AG04449 (cell line): ENCODE results near the gene RFTN2.

Source experiments
- CTCF ChIA-PET: fragments of 350-600 bp; formaldehyde crosslinking; extraction: SDS; loops from one replicate; lab custom pipeline; 2021; ENCODE audit warnings: antibody characterized with exemption; lab: Yijun Ruan, JAX
- POLR2A ChIA-PET: fragments of 400-600, 350-600 bp; formaldehyde crosslinking; extraction: SDS; loops from one replicate; lab custom pipeline; 2020; ENCODE audit warnings: antibody characterized with exemption, inconsistent platforms; lab: Yijun Ruan, JAX
- DNase-seq: peaks from one replicate; pipeline ENCODE4 v3.0.0-alpha.2; 2010; ENCODE audit warnings: low read depth, low spot score
- H3K4me3 ChIP-seq: 2 replicates; pipeline ENCODE4 v1.5.1; 2011; ENCODE audit warnings: low read depth, mild to moderate bottlenecking, control low read depth, low read length
- TF ChIP-seq, protein P1 (sequence below): IDR thresholded peaks from one replicate; pipeline ENCODE4 v1.5.1; 2011; ENCODE audit warnings: mild to moderate bottlenecking, moderate library complexity, low read length, control low read depth, inconsistent platforms; ENCODE audit not compliant: insufficient read depth; ENCODE audit errors: missing control alignments

The RFTN2 gene

GRCh38 chr2:197577446-197577845 is 97.9 kb downstream of the RFTN2 start:
- ChIA-PET CTCF (no interaction called here), POLR2A (no interaction called here)
- TF ChIP-seq, protein P1, sequence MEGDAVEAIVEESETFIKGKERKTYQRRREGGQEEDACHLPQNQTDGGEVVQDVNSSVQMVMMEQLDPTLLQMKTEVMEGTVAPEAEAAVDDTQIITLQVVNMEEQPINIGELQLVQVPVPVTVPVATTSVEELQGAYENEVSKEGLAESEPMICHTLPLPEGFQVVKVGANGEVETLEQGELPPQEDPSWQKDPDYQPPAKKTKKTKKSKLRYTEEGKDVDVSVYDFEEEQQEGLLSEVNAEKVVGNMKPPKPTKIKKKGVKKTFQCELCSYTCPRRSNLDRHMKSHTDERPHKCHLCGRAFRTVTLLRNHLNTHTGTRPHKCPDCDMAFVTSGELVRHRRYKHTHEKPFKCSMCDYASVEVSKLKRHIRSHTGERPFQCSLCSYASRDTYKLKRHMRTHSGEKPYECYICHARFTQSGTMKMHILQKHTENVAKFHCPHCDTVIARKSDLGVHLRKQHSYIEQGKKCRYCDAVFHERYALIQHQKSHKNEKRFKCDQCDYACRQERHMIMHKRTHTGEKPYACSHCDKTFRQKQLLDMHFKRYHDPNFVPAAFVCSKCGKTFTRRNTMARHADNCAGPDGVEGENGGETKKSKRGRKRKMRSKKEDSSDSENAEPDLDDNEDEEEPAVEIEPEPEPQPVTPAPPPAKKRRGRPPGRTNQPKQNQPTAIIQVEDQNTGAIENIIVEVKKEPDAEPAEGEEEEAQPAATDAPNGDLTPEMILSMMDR = no peak
- H3K4me3 ChIP-seq = no peak overlapping the region
- DNase-seq = no peak

GRCh38 chr2:197576631-197577030 is 98.8 kb downstream of the RFTN2 start:
- peak; percentile 33 for DNase-seq
- POLR2A ChIA-PET = no interaction called here
- TF ChIP-seq, protein P1 = no peak
- CTCF ChIA-PET = no interaction called here
- no peak overlapping the region for H3K4me3 ChIP-seq

- H3K4me3 ChIP-seq = no peak overlapping the region
- DNase-seq = no peak
- CTCF ChIA-PET = no interaction called here
- POLR2A ChIA-PET = no interaction called here
- TF ChIP-seq, protein P1 = no peak
Measured at GRCh38 chr2:197575987-197576386, 99.4 kb downstream of the RFTN2 start.

DNA sequence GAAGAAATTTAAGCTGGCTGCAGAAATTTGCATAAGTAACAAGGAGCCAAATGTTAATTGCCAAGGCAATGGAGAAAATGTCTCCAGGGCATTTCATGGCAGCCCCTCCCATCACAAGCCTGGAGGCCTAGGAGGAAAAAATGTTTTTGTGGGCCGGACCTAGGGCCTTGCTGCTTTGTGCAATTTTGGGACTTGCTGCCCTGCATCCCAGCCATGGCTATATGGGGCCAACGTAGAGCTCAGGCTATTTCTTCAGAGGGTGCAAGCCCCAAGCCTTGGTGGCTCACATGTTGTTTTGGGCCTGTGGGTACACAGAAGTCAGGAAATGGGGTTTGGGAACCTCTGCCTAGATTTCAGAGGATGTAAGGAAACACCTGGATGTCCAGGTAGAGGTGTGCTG is 101.8 kb downstream of the RFTN2 start:
- POLR2A ChIA-PET = no interaction called here
- no peak for DNase-seq
- CTCF ChIA-PET = no interaction called here
- TF ChIP-seq, protein P1 = no peak
- H3K4me3 ChIP-seq = no peak overlapping the region

- H3K4me3 ChIP-seq = no peak overlapping the region
- TF ChIP-seq, protein P1 = no peak
- POLR2A ChIA-PET = no interaction called here
- no peak for DNase-seq
- CTCF ChIA-PET = no interaction called here
Measured at GRCh38 chr2:197571627-197572271, 103.6 kb downstream of the RFTN2 start.

- CTCF ChIA-PET = no interaction called here
- no peak for DNase-seq
- no peak overlapping the region for H3K4me3 ChIP-seq
- POLR2A ChIA-PET = no interaction called here
- TF ChIP-seq, protein P1 = no peak
Measured at GRCh38 chr2:197560146-197560665, 115.2 kb downstream of the RFTN2 start.
